Hair follicular keratinocyte (primary cell): ENCODE data around the gene GSDMA. TPM values are rescaled to one million over a fixed set of nuclear protein-coding genes. Genes with fewer than 3 reads are reported as not detected.

Experiments
- total RNA-seq: library from RNA; depleted of rRNA; stranded (reverse); fragments of >200 nt; gene quantifications from 2 replicates; pipeline ENCODE4 v1.2.3, GENCODE V29; 2015

Gene GSDMA, protein sequence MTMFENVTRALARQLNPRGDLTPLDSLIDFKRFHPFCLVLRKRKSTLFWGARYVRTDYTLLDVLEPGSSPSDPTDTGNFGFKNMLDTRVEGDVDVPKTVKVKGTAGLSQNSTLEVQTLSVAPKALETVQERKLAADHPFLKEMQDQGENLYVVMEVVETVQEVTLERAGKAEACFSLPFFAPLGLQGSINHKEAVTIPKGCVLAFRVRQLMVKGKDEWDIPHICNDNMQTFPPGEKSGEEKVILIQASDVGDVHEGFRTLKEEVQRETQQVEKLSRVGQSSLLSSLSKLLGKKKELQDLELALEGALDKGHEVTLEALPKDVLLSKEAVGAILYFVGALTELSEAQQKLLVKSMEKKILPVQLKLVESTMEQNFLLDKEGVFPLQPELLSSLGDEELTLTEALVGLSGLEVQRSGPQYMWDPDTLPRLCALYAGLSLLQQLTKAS
- total RNA-seq = 1.9 and 8.4 TPM in 2 replicates

GRCh38 chr17:39962642-39963220 is at the start of gene GSDMA:
Gene GSDMA, plus strand, starts transcription at chr17:39963004. Its CDS starts 2,684 bp downstream, at chr17:39965688.

DNA sequence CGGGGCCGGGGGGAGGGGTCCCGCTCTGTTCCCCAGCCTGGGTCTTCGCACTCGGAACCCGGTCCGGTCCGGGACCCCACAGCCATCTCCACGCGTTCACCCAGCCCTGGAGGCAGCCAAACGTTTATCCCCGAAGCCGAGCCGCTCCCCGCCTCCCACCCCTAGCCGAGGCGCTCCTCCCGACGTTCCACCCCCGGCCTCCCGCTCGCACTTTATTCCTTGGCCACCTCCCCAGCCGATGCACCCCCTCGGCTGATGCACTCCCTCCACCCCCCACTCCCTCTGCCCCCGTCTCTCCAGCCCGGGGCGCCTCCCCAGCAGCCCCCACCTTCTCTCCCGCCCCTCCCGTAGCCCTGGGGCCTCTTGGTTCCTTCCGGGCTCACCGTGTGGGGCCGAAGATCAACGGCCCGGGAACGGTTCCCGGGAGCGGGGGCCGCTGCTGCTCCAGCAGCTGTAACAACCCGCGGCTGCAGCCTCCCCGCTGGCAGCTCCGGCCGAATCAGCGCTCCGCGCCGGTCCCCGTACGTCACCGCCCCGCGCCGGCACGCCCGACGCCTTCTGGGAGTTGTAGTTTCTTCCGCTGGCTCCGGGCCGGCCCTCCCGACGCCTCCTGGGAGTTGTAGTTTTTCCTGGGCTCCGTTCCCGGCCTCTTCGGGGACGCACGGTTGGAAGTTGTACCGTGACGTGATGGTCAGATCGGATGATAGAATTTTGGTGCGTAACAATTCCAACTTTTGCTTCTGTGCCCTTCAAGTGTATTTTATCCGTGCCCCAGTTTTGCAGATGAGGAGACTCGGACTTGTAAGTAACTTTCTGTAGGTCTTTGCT is 35.5 kb upstream of the GSDMA start, which contains the start of the genes LRRC3C and ORMDL3:
LRRC3C (plus strand) TSS at position 632 of the 828 bp plus-strand sequence. CDS start 13,792 bp downstream, outside the sequence.
ORMDL3 (minus strand) TSS at position 501 of the 828 bp plus-strand sequence. CDS start 3,398 bp downstream, outside the sequence.

GRCh38 chr17:39980351-39981206 is 17.8 kb downstream of the GSDMA start, which contains the start of gene PSMD3:
Gene PSMD3, plus strand, starts transcription at chr17:39980807. Its CDS starts 164 bp downstream, at chr17:39980971.

DNA sequence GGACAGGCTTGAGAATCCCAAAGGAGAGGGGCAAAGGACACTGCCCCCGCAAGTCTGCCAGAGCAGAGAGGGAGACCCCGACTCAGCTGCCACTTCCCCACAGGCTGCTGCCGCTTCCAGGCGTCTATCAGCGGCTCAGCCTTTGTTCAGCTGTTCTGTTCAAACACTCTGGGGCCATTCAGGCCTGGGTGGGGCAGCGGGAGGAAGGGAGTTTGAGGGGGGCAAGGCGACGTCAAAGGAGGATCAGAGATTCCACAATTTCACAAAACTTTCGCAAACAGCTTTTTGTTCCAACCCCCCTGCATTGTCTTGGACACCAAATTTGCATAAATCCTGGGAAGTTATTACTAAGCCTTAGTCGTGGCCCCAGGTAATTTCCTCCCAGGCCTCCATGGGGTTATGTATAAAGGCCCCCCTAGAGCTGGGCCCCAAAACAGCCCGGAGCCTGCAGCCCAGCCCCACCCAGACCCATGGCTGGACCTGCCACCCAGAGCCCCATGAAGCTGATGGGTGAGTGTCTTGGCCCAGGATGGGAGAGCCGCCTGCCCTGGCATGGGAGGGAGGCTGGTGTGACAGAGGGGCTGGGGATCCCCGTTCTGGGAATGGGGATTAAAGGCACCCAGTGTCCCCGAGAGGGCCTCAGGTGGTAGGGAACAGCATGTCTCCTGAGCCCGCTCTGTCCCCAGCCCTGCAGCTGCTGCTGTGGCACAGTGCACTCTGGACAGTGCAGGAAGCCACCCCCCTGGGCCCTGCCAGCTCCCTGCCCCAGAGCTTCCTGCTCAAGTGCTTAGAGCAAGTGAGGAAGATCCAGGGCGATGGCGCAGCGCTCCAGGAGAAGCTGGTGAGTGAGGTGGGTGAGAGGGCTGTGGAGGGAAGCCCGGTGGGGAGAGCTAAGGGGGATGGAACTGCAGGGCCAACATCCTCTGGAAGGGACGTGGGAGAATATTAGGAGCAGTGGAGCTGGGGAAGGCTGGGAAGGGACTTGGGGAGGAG is 52.5 kb downstream of the GSDMA start, which contains the start of gene CSF3:
CSF3 (plus strand) TSS at position 436 of the 993 bp plus-strand sequence; CDS start at position 471, 35 bp downstream.

Other genes with a start within 250 kb of the GSDMA start
- 45.8 and 58.5 TPM in 2 replicates for gene MIEN1, start 232.5 kb upstream of the GSDMA start, total RNA-seq
- gene GRB7, start 225.1 kb upstream of the GSDMA start, total RNA-seq = 17.8 and 31.5 TPM in 2 replicates
- gene IKZF3, start 98.7 kb upstream of the GSDMA start, total RNA-seq = not detected in 2 replicates
- not detected in 2 replicates for gene ZPBP2, start 94.8 kb upstream of the GSDMA start, total RNA-seq
- gene GSDMB, start 44.4 kb upstream of the GSDMA start, total RNA-seq = 2.1 and 3.0 TPM in 2 replicates
- 28.7 and 30.7 TPM in 2 replicates for gene ORMDL3, start 35.4 kb upstream of the GSDMA start, total RNA-seq
- not detected in 2 replicates for gene LRRC3C, start 35.3 kb upstream of the GSDMA start, total RNA-seq
- gene PSMD3, start 17.8 kb downstream of the GSDMA start, total RNA-seq = 144 and 208 TPM in 2 replicates
- gene CSF3, start 52.4 kb downstream of the GSDMA start, total RNA-seq = 17.7 and 89.3 TPM in 2 replicates
- 51.2 and 66.2 TPM in 2 replicates for gene MED24, start 91.4 kb downstream of the GSDMA start, total RNA-seq
- gene THRA, start 100.0 kb downstream of the GSDMA start, total RNA-seq = 10.5 and 11.3 TPM in 2 replicates
- 4.9 and 6.9 TPM in 2 replicates for gene NR1D1, start 137.6 kb downstream of the GSDMA start, total RNA-seq
- 40.4 and 42.8 TPM in 2 replicates for gene MSL1, start 159.0 kb downstream of the GSDMA start, total RNA-seq
- 21.4 and 22.2 TPM in 2 replicates for gene CASC3, start 177.5 kb downstream of the GSDMA start, total RNA-seq
- 6.8 and 7.1 TPM in 2 replicates for gene RAPGEFL1, start 214.5 kb downstream of the GSDMA start, total RNA-seq